HG02943 (cell line): ENCODE results near the gene PIPOX.

Experiments
- ATAC-seq: cut with Tn5 transposase; IDR thresholded peaks from one replicate; pipeline ENCODE4 v1.9.1; 2021; ENCODE audit warnings: mild to moderate bottlenecking, low read depth, moderate library complexity; ENCODE audit not compliant: unreplicated experiment

Gene PIPOX

DNA sequence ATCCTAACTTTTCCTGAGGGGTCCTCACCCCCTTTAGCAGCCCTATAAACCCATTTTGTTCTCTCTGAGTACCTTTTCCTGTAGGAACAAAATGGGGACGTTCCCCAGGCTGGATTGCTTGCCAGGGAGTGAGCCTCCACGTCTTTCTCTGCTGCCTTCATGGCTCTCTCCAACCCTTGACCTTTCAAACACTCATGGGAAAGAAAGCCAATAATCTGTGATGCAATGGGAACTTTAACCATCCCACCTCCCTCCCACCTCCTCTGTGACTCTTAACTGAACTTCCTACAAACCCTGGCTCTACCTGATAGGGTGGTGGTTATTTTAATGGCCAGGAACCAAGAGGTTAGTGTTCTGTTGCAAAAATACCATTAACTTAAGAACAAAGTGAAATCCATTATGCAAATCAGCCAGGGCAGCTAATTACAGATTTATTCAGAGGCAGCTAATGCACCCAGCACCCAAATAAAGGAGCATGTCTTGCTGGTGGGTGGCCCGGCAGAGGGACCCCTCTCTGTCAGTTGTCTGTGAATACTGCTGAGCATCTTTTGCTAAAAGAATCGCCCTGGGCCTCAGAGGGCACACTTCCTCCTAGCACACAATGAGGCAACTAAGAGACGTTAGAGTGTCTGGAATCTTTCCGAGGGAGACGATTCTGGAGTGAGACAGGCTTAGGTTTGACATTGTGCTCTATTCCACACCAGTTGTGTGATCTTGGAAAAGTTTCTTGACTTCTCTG lies 3.0 kb downstream of the PIPOX start:
- ATAC-seq: no peak

DNA sequence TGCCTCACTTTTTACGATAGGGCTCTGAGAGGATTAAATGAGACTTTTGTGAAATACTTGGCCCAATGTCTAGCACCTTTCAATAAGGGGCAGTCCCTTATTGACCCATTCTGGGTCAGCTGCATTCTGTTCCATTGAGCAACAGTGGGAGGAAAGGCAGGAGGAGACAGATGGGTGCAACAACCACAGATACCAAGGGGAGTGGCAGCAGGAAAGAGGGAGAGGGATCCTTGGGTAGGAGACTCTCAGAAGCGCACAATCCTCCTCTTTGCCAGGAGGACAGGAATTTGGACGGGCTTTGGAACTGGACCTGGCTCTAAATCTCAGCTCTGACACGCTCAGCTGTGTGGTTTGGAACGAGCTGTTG lies 3.5 kb downstream of the PIPOX start:
- ATAC-seq: no peak

GRCh38 chr17:29048440-29049368 lies 5.8 kb downstream of the PIPOX start:
- ATAC-seq: no peak

DNA sequence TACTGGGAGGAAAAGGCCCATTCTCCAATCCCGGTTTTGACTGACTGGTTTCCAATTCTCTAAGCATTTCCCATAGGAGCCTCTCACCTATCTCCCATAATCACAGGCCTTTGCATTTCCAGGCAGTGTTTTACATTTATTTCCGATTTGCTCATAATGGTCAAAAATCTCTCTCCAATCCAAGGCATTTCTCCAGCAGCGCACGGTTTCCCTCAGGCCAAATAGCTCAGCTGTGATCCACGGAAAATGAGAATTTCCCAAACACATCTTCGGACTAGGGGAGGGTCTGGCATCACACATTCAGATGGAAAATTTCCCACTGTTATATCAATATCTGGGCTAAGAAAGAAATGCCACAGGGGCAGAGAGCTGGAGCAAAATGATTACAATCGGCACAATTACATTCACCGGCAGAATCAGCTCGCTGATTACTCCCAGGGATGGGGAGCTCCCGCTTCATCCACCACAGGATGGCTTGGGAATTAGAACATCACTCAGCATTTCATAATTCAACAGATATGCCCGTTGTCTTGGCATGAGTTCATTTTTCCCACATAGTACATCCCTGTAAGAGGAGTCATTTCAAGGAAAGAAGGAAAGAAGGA lies 6.7 kb downstream of the PIPOX start:
- ATAC-seq: no peak

GRCh38 chr17:29050176-29050575 lies 7.2 kb downstream of the PIPOX start:
- no peak for ATAC-seq

DNA sequence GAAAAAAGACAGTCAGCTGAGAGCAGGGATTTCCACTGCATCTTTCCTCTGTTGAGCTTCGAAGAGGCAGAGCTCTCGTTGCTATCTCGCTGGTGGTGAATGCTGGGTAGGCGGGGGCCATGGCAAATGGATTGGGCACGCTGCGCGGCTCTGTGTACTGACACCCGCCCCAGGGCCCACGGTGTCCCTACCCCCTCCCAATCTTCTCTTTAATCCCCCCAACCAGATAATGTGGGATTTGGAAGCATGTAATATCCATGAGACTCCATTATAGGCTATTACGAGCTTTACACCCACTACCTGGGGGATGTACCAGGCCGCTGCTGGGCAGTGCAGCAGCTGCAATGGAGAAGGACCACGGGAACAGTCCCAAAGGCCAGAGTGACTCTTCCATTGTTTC lies 8.3 kb downstream of the PIPOX start:
- no peak for ATAC-seq

DNA sequence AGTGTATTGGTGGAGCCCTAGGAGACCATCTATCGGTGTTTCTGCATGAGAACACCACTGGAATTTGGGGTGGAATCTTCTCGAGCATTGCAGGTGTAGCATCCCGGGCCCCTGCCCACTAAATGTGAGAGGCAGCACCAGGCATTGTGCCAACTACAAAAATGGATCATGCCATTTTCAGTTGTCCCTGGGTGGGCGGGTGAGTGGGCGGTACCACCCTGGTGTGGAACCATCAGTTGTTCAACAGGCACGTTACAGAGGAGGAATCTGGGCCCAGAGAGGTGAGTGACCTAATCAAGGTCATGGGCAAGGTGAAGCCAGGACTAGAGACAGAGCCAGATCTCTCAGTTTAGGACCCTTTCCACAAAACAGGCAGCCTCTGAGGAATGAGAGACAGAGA lies 8.8 kb downstream of the PIPOX start:
- no peak for ATAC-seq

DNA sequence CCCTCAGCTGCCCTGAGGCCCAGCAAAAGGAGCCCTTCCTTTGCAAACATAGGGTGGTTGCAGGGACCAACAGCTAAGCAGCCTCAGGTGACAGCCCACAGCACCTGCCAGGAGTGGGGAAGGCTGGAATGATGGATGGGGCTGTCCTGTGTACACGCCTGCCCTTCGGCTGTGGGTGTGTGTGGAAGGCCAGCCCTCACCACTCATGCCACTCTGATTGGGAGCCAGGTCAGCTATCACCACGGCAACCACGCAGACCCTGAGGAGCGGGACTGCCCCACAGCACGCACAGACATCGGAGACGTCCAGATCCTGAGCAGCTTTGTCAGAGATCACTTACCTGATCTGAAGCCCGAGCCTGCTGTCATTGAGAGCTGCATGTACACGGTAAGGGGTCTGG lies 11.9 kb downstream of the PIPOX start:
- ATAC-seq: no peak

GRCh38 chr17:29057361-29057760 lies 14.4 kb downstream of the PIPOX start:
- no peak for ATAC-seq

DNA sequence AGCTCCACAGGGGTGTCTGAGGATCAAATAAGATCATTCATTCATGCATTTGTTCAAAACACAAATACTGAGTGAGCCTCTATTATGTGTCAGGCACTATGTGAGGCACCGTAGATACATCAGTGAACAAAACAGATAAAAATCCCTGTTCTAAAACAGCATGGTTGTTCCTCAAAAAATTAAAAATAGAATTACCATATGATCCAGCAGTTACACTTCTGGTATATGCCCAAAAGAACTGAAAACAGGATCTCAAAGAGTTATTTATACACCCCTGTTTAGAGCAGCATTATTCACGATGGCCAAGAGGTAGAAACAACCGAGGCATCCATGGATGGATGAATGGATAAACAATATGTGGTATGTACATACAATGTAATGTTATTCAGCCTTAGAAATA lies 15.4 kb downstream of the PIPOX start:
- no peak for ATAC-seq

- no peak for ATAC-seq
Observed at GRCh38 chr17:29059281-29059680, 16.3 kb downstream of the PIPOX start.

- ATAC-seq: no peak
Observed at GRCh38 chr17:29060475-29060874, 17.5 kb downstream of the PIPOX start.

DNA sequence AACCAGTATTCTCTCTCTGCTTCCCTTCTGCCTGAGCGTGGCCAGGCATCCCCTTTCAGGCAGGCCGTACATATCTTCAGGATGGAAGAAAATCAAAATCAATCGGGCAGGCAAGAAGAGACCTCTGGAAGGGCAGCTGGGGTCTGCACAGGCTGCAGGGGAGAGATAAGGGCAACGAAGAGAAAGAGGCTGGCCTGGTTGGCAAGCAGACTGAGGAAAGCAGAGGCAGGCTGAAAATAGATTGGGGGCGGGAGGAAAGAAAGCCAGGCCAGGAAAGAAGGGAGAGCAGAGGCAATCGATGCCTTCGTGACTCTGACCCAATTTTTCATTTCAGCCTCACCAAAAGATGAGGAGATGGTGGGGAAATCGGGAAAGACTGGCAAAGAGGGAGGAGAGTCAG lies 18.1 kb downstream of the PIPOX start:
- no peak for ATAC-seq

GRCh38 chr17:29062215-29062614 lies 19.3 kb downstream of the PIPOX start:
- no peak for ATAC-seq

DNA sequence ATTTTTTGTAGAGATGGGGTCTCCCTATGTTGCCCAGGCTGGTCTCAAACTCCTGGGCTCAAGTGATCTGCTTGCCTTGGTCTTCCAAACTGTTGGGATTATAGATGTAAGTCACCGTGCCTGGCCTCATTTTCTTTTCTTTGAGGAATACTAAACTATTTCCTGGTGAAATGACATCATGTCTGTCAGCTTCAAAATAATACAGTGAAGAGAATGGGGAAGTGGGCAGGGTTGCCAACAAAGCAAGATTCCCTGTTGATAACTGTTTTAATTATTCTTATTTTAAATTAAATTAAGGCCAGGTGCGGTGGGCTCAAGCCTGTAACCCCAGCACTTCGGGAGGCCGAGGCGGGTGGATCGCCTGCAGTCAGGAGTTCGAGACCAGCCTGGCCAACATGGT lies 21.1 kb downstream of the PIPOX start:
- no peak for ATAC-seq

DNA sequence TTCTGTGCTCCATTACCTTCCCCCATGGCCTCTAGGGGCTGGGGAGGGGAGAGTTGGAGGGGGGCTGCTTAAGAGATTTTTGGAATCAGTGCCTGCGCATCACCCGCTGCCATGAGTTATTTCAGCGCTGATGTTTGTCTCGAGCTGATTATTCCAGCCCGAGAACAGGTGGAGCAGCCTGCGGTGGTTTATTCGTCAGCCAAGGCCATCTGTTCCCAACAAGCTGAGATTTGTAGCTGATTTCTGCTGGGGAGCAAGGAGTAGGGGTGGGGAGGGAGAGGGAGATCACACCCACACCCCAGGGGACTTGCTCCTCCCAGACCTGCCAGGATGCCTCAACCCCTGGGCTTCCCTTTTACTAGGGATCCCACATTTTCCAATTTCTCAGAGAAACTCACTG lies 23.1 kb downstream of the PIPOX start:
- ATAC-seq: no peak

DNA sequence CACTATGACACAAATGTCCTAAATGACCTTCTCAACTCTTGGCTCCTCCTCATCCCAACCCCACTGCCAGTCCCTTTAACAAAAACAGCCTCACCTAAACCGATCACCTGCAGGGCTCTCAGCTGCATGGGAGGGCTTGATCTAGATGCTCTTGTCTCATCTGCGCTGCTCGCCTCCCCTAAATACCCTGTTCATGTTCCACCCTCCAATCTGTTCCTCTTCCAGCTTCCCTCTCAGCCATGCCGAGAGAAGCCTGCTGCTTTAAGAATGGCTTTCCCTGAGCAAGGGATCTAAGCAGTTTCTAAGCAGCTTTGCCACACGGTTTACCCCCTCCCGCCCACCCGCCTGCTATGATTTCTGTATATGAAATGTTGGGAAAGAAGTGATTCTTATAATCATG lies 23.7 kb downstream of the PIPOX start:
- no peak for ATAC-seq

- no peak for ATAC-seq
Observed at GRCh38 chr17:29068818-29069217, 25.9 kb downstream of the PIPOX start.

DNA sequence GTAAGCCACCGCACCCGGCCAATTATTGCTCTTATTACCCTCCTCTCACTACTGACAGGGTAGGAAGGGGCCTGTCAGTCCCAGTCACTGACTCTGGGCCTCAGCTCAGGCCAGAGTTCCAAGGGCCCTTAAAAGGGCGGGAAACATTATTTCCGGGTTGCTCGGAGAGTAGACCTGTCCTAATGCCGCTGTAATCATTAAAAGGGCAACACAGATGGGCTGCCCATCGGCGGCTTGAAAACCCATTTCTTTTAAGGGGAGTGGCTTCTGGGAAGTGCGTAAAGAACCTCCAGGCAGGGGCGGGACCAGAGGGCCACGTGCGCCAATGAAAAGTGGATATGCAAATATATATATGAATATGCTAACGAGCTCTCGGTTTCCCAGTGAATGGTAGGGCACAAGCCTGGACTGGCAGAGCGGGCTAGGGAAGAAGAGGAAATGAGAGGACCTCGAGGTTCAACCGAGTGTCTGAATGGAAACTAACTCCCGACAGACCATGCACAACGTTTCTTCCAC lies 26.6 kb downstream of the PIPOX start:
- ATAC-seq: no peak

GRCh38 chr17:29070308-29070707 lies 27.4 kb downstream of the PIPOX start:
- ATAC-seq: no peak

DNA sequence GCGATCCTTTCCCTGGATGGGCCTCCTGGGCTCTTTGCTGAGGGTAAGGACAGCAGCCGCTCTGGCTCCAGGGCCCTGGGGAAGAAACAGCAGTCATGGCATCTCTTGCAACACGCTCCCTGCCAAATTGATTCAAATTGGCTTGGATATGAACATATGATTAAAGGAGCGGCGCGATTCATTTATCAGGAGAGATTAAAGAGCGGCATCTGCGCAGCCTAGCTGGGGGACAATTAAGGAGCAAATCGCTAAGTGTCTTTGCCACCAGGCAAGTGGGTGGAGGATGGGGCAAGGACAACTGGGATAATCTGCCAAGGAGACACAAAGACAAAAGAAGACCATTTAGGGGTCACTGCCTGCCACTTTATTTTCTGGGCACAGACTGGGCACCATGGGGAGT lies 27.8 kb downstream of the PIPOX start:
- ATAC-seq: no peak
